ENCODE data around the gene UMOD.

DNA sequence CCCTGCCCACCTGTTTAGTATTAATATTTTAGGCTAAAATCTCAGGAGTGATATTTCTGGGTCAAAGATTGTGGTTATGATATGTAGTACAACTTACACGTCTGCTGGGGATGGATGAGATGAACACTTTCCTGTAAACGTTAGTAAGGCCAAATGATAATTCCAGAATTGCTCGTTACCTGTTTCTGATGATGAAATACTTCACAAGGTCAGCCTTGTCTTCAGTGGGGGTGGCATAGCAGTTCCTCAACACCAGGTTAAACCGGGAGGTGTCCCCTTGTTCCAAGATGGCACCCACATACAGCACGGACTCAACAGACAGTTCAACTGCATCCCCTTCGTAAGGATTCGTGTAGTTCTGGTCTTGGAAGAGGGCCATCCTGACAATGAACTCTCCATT, 34.5 kb downstream of the UMOD start:
- TF ChIP-seq, protein P1, sequence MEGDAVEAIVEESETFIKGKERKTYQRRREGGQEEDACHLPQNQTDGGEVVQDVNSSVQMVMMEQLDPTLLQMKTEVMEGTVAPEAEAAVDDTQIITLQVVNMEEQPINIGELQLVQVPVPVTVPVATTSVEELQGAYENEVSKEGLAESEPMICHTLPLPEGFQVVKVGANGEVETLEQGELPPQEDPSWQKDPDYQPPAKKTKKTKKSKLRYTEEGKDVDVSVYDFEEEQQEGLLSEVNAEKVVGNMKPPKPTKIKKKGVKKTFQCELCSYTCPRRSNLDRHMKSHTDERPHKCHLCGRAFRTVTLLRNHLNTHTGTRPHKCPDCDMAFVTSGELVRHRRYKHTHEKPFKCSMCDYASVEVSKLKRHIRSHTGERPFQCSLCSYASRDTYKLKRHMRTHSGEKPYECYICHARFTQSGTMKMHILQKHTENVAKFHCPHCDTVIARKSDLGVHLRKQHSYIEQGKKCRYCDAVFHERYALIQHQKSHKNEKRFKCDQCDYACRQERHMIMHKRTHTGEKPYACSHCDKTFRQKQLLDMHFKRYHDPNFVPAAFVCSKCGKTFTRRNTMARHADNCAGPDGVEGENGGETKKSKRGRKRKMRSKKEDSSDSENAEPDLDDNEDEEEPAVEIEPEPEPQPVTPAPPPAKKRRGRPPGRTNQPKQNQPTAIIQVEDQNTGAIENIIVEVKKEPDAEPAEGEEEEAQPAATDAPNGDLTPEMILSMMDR (IDR thresholded peaks at IDR 0.05) = peak in 1 of 7 experiments; percentile 6
- peak in 1 of 3 donors; percentile 9 for TF ChIP-seq POLR2A (IDR thresholded peaks at IDR 0.05)
